ENCODE measurements around the gene BTBD9.
"Not testable (repeated sequence)": the region's sequence is repeated elsewhere in the genome, so short reads cannot be mapped to it uniquely, and the experiment has no call there.

BTBD9 gene

DNA sequence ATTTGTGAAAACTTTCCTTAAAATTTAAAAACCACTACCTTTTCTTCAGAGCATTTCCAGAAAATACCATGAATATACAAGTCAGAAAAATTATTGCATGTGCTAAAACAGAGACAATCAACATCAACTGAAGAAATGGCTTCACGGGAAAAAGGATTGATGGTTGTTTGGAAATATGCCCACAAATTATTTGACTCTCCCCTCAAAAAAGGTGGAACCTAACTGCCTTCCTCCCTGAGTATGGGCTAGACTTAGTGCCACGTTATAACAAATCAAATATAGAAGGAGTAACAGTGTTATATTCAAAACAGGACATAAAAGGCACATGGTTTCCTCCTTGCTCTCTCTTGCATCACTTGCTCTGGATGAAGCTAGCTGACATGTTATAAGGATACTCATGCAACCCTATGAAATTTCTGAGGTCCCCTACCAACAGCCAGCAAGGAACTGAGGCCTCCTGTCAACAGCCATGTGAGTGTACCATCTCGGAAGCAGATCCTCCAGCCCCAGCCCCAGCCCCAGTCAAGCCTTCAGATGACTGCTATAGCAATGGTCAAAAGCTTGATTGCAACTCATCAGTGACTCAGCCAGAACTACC is 8.4 kb downstream of the BTBD9 start:
- peaks cover 44% of the 10 kb centered on the region for H3K4me1 Mint-ChIP-seq
- peak; percentile 74 for ATAC-seq
- no peak overlapping the region for H3K4me3 Mint-ChIP-seq
- DNase-seq = peak in 1 of 2 donors; percentile 15
- H3K9me3 Mint-ChIP-seq = peaks cover 0 to 5% of the 10 kb centered on the region in 2 donors
- peak overlapping the region; percentile 22 to 93 for H3K27ac Mint-ChIP-seq
- no peaks in the 10 kb centered on the region for H3K27me3 Mint-ChIP-seq

DNA sequence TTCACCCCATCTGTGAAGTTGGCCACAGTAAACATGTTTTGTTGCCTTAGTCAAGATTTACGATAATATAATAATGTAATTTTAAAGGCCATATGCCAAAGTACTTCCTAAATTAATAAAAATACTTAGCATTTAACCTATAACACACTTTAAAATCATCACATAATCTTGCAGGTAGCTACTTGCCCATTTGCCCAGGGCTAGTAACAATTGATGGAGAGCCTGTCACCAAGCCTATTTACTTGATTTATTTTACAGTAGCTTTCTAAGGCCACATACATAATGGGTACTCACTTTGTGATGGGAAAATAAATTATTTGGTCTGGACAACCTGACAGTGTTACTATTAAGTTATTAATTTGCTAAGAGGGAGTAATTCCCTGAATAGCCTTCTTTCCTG is 14.5 kb downstream of the BTBD9 start:
- DNase-seq (no peak), ATAC-seq (no peak)
- no peak overlapping the region for H3K4me3 Mint-ChIP-seq
- H3K4me1 Mint-ChIP-seq = peaks cover 21% of the 10 kb centered on the region
- peaks cover 6 to 10% of the 10 kb centered on the region in 2 donors for H3K9me3 Mint-ChIP-seq
- H3K27me3 Mint-ChIP-seq = no peaks in the 10 kb centered on the region
- H3K27ac Mint-ChIP-seq = no peak overlapping the region

DNA sequence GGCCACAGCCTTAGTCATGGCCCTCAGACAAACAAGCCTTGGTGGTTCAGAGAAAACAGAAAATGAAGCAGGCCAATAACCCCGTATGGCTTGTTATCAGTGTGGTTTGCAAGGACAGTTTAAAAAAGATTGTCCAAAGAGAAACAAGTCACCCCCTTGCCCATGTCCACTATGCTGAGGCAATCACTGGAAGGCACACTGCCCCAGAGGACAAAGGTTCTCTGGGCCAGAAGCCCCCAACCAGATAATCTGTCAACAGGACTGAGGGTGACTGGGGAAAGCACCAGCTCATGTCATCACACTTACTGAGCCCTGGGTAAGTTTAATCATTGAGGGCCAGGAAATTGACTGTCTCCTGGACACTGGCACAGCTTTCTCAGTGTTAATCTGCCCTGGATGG is 20.4 kb downstream of the BTBD9 start:
- H3K4me1 Mint-ChIP-seq, DNase-seq, H3K9me3 Mint-ChIP-seq, H3K4me3 Mint-ChIP-seq, H3K27me3 Mint-ChIP-seq, ATAC-seq, H3K27ac Mint-ChIP-seq: not testable (repeated sequence)

DNA sequence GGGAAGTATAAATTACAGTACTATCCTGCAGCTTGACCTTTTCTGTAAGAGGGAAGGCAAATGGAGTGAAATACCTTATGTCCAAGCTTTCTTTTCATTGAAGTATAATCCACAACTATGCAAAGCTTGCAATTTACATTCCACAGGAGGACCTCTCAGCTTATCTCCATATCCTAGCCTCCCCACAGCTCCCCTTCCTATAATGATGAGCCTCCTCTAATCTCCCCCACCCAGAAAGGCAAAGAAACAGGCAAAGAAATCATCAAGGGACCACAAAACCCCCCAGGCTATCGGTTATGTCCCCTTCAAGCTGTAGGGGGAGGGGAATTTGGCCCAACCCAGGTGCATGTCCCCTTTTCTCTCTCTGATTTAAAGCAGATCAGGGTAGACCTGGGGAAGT is 21.4 kb downstream of the BTBD9 start:
- not testable (repeated sequence) for H3K9me3 Mint-ChIP-seq, H3K27me3 Mint-ChIP-seq, H3K27ac Mint-ChIP-seq, H3K4me3 Mint-ChIP-seq, ATAC-seq, H3K4me1 Mint-ChIP-seq, DNase-seq

DNA sequence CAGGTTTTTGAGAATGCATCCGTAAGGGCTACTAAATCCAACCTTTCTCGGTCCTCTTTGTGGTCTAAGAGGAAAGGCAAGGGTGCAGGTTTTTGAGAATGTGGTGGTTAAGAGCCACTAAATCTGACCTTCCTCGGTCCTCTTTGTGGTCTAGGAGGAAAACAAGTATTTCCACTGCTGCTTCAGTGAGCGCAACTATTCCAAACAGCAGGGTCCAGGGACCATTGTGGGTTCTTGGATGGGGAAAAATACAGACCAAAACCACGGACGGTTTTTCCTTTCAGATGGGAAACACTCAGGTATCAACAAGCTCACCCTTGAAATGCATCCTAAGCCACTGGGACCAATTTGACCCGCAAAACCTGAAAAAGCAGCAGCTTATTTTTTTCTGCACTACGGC is 21.9 kb downstream of the BTBD9 start:
- Mint-ChIP-seq H3K9me3 (peaks cover 1 to 4% of the 10 kb centered on the region in 2 donors), H3K27ac (no peak overlapping the region), H3K4me1 (peaks cover 4% of the 10 kb centered on the region), H3K27me3 (no peaks in the 10 kb centered on the region), H3K4me3 (no peak overlapping the region)
- DNase-seq = no peak
- no peak for ATAC-seq

DNA sequence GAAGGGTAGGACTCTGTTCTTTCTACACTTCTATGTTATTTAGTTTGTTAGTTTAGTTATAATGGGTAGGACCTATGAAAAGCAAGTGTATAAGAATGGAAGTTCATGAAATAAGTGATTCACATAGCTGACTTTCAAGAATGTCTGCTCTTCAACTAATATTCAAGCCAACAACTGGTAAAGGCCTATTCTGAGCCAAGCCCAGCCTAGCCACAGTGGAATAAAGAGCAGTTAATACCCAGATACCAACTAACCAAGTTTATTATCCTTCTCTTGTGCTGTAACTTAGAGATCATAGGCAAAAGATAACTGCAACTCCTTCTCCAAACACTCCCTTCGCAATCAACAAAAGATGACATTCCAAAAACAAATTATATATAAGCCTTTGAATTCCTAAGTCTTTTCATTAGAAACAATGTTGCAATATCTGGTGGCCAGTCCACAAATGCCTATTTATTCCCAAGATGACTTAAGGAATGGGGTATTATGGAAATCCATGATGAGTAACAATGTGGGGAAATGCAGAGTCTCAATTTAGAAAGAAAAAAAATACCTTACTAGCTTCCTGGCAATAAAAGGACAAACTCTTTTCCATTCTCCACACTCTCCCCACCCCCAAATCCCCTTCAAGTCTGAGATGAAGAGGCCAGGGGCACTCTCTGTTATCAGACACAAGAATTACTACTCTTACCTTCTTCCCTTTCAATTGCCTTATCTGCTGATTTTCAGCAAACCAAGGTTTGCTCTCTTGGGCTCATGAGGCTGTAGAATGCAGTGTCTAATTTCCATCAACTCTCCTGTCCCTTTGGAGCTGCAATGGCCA is 27.4 kb downstream of the BTBD9 start:
- H3K4me3 Mint-ChIP-seq = no peak overlapping the region
- DNase-seq = no peak
- peaks cover 11% of the 10 kb centered on the region for H3K4me1 Mint-ChIP-seq
- H3K27ac Mint-ChIP-seq = no peak overlapping the region
- no peak for ATAC-seq
- no peaks in the 10 kb centered on the region for H3K9me3 Mint-ChIP-seq
- H3K27me3 Mint-ChIP-seq = no peaks in the 10 kb centered on the region

DNA sequence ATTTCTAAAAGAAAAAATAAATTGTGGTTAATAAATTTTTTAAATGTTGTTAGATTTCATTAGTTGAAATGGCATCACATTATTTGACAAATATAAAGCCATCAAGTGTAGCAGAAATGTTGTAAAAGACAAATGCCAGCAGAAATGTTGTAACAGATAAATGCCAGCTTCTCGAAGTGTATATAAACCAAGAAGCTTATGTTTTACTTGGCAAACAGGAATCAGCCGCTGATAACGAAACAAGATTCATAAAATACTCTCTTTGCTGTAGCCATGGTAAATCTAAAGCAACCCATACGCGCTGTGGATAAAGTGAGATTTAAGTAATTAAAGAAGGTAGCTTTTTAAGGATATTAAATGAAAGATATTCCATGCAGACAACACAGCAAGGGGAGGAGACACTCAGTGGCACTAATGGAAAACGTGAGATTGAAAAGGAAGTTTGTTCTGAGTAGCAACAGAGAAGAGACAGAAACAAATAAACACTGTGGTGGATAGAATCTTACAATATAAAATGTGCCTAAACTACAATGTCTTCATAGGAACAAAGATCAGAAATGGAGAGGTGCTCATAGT is 29.6 kb downstream of the BTBD9 start:
- ATAC-seq = no peak
- no peaks in the 10 kb centered on the region for H3K27me3 Mint-ChIP-seq

DNA sequence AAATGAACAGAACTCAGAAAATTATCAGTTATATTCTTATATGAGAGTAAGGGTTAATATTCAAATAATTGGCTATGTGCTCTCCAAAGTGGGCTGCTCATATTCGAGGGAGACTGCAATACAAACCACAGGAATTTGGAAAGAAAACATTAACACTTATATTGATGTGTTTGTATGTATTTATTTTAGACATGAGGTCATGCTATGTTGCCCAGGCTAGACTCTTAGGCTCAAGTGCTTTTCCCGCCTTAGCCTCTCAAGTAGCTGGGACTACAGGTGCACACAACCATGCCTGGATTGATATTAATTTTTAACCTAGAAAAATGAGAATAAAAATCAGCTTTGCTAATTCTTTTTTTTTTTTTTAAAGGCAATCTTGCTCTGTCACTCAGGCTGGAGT is 35.0 kb downstream of the BTBD9 start:
- H3K27me3 Mint-ChIP-seq = no peaks in the 10 kb centered on the region
- H3K4me1 Mint-ChIP-seq = peaks cover 6% of the 10 kb centered on the region
- ATAC-seq (no peak), DNase-seq (no peak)
- no peak overlapping the region for H3K4me3 Mint-ChIP-seq
- no peaks in the 10 kb centered on the region for H3K9me3 Mint-ChIP-seq
- H3K27ac Mint-ChIP-seq = no peak overlapping the region

More for the DNA sequence above, 29.6 kb downstream of the BTBD9 start:
- no peak overlapping the region for H3K4me3 Mint-ChIP-seq
- DNase-seq = no peak
- no peaks in the 10 kb centered on the region for H3K9me3 Mint-ChIP-seq
- H3K27ac Mint-ChIP-seq = no peak overlapping the region
- H3K4me1 Mint-ChIP-seq = peaks cover 11% of the 10 kb centered on the region

DNA sequence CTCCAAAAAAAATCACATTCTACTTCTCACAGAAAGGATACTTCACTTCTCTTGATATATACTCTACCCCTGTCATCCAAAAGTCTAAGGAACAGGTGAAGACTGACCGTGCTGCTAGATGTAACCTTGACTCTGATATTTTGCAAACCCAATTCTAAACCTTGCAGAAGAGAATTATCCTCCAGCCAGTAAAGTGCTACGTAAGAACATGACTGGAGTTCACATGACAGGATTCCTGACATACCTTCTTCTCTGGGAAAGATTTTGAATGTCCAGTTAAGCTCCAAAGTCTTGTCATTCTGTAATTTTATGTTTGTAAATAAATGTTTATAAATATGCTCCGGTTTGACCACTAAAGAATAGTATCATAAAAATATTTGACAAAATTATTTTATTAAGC is 35.8 kb downstream of the BTBD9 start:
- no peak for ATAC-seq
- H3K27ac Mint-ChIP-seq = no peak overlapping the region
- no peak for DNase-seq
- H3K9me3 Mint-ChIP-seq = no peaks in the 10 kb centered on the region
- H3K4me1 Mint-ChIP-seq = peaks cover 6% of the 10 kb centered on the region
- H3K27me3 Mint-ChIP-seq = no peaks in the 10 kb centered on the region
- no peak overlapping the region for H3K4me3 Mint-ChIP-seq

DNA sequence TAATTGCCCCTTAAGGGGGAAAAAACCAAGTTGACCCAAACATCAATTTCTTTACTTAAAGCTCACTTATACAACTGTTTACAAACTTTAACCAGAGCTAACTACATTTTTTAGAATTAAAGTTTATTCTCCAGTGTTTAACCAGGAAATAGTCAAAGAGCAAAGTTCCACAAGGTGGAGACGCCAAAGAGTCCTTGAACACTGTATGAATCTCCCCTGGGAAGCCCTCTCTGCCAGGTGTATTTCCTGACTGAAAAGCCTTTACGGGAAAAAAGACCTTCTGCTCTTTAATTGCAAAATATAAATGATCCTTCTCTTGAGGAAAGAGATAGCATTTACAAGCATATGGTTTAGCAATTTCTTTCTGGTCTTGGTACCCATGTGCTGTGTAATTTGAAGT is 36.2 kb downstream of the BTBD9 start:
- H3K9me3 Mint-ChIP-seq = no peaks in the 10 kb centered on the region
- no peak overlapping the region for H3K4me3 Mint-ChIP-seq
- H3K27ac Mint-ChIP-seq = no peak overlapping the region
- ATAC-seq = no peak
- DNase-seq = no peak
- H3K4me1 Mint-ChIP-seq = peaks cover 6% of the 10 kb centered on the region
- no peaks in the 10 kb centered on the region for H3K27me3 Mint-ChIP-seq

DNA sequence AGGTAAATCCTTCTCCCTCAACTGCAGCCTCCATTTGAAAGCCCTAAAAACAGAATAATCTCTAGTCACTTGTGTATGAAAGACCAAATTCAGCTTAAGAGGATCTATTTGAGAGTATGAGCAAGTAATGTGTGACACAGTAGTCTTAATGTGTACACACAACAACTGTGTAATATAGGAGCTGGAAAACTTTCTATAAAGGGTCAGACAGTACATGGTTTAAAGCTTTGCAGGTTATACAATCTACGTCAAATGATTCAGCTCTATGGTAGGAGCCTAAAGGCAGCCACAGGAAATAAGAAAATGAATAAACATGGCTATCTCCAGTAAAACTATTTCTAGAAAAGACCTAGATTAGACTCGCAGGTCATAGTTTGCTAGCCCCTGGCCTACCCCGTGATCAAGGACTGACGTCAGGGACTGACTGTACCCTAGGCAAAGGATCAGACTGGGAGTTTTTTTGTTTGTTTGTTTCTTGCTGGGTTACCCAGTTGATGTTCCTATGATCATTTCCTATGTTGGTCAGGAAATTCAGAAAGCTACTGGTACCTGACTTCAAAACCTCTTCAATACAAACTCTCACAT is 39.7 kb downstream of the BTBD9 start:
- DNase-seq (no peak), ATAC-seq (no peak)
- H3K4me1 Mint-ChIP-seq = no peaks in the 10 kb centered on the region
- no peak overlapping the region for H3K27ac Mint-ChIP-seq
- H3K9me3 Mint-ChIP-seq = no peaks in the 10 kb centered on the region
- H3K4me3 Mint-ChIP-seq = no peak overlapping the region
- no peaks in the 10 kb centered on the region for H3K27me3 Mint-ChIP-seq

DNA sequence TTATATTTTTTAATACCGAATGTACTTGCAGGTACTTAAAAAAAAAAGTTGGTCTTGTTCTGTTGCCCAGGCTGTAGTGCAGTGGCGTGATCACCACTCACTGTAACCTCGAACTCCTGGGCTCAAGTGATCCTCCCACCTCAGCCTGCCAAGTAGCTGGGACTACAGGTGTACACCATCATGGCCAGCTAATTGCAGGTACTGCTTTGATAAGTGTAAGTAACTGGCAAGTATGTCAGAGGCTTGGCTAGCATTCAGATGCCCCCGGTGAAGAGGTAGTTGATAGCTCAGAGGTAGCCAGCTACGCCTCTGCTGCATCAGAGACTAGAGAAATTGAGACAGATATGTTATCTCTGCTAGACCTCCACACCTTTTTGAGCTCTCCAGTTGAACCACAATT is 40.5 kb downstream of the BTBD9 start:
- ATAC-seq = no peak
- no peak overlapping the region for H3K4me3 Mint-ChIP-seq
- no peak for DNase-seq
- H3K27me3 Mint-ChIP-seq = no peaks in the 10 kb centered on the region
- no peaks in the 10 kb centered on the region for H3K4me1 Mint-ChIP-seq
- no peak overlapping the region for H3K27ac Mint-ChIP-seq
- no peaks in the 10 kb centered on the region for H3K9me3 Mint-ChIP-seq

DNA sequence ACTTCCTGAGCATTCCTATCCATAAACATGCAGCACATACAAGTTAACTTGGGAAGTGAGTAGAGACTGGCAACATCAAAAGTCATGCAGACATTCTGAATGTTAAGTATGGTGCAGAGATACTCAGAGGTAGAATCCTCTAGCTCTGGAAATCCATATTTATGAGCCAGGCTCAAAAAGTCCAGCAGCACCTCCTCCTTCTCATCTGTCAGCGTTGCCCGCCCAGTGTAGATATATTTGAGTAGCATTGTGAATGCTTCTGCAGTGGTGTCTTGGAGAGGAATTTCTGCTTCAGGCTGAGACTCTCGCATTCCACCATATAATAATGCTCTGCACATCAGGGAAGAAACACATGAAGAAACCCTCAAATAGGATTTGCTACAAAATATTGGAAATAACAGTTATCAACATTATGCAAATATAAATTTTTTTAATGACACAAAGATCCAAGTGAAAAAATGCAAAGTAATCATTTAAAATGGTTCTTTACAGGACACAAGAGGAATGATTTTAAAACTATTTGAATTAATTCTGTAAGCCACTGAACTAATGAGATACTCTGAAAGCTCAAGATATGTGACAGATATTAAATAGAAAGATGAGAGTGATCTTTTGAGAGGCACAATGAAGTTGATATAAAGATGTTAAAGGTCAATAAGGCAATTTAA is 45.6 kb downstream of the BTBD9 start:
- Mint-ChIP-seq H3K4me1 (peaks cover 10% of the 10 kb centered on the region), H3K4me3 (no peak overlapping the region), H3K27me3 (no peaks in the 10 kb centered on the region), H3K9me3 (no peaks in the 10 kb centered on the region), H3K27ac (no peak overlapping the region)
- no peak for ATAC-seq
- no peak for DNase-seq

DNA sequence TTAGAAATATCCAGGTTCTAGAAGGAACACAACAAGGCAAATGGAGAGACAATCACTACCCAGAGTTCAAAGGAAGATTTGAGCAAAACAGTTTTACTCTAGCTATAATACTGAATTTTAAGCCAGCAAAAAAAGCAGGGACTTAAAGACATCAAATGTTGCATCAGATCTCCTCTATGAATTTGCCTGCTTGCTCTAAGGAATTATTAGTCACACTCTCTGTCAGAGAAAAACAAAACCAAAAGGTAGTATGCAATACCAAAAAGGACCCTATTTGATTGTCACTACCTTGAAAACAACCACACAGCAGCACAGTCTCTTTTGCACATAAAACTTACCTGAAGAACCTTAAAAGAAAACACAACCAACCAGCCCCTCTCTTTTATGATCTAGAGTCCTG is 46.3 kb downstream of the BTBD9 start:
- Mint-ChIP-seq H3K9me3 (no peaks in the 10 kb centered on the region), H3K4me3 (peak overlapping the region in 1 of 2 donors; percentile 11), H3K27ac (peak overlapping the region; percentile 94 to 97), H3K4me1 (peaks cover 10% of the 10 kb centered on the region), H3K27me3 (no peaks in the 10 kb centered on the region)
- ATAC-seq (peak; percentile 82), DNase-seq (no peak)

DNA sequence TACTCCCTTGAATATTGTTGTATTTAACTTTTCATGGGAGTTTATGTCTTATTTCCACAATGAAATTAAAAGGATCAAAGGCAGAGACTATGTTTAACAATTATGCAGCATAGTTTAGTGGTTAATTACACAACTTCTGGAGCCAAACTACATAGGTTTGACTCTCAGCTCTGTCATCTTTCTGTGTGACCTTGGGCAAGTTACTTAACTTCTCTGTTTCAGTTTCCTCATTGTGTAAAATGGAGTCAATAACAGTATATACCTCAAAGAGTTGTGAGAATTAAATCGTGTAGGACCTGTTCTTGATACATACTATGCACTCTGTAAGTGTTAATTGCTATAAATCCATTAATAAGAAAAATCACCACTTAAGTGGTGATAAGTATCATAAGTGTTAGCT is 48.3 kb downstream of the BTBD9 start:
- H3K27ac Mint-ChIP-seq = no peak overlapping the region
- no peak for DNase-seq
- ATAC-seq = no peak
- no peaks in the 10 kb centered on the region for H3K27me3 Mint-ChIP-seq
- H3K9me3 Mint-ChIP-seq = no peaks in the 10 kb centered on the region
- H3K4me3 Mint-ChIP-seq = no peak overlapping the region
- peaks cover 10% of the 10 kb centered on the region for H3K4me1 Mint-ChIP-seq

DNA sequence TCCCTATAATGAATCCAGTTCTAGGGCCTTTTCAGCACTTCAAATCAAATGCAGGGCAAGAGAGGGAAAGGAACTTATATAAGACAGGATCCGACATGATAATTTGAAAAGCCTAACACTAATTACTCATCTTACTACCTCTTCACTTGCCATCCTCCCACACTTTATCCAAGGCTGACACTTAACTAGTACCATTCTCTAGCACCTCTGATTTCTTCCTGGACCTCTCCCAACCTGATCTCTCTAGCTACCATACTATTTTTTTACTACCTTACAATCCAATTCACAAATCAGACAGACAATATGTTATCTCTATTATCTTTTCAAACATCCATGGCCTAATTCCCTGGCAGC is 50.4 kb downstream of the BTBD9 start:
- DNase-seq (no peak), ATAC-seq (no peak)
- H3K9me3 Mint-ChIP-seq = no peaks in the 10 kb centered on the region
- no peaks in the 10 kb centered on the region for H3K27me3 Mint-ChIP-seq
- H3K4me1 Mint-ChIP-seq = peaks cover 10% of the 10 kb centered on the region
- no peak overlapping the region for H3K27ac Mint-ChIP-seq
- no peak overlapping the region for H3K4me3 Mint-ChIP-seq
